Endothelial cell of umbilical vein (primary cell): ENCODE results near the gene TOX2. TPM values are rescaled to one million over a fixed set of nuclear protein-coding genes. Genes with fewer than 3 reads are reported as not detected.

Experiments used
- BruUV-seq: library from RNA; stranded (reverse); fragments of 400-500 nt; replicated peaks from 2 replicates; lab custom pipeline; 2021; lab: Mats Ljungman, UMichigan
- CTCF ChIA-PET: fragments of 300-600, 350-600 bp; sonication (Branson Sonifier 250); formaldehyde crosslinking; loops from one replicate; lab custom pipeline; 2021; ENCODE audit warnings: antibody characterized with exemption, inconsistent platforms; lab: Charles Lee
- POLR2A ChIA-PET: fragments of 300-600, 350-600 bp; sonication (Branson Sonifier 250); formaldehyde crosslinking; loops from one replicate; lab custom pipeline; 2021; ENCODE audit warnings: antibody characterized with exemption, inconsistent platforms; lab: Charles Lee
- DNase-seq: peaks from one replicate; pipeline ENCODE4 v3.0.0-alpha.2; 2011; ENCODE audit warnings: low read depth, low spot score
- FAIRE-seq: peaks from 2 replicates; lab custom pipeline; 2011; peaks lifted over from hg19 to GRCh38; lab: Jason Lieb, UNC
- H2AFZ ChIP-seq: 2 replicates; pipeline ENCODE4 v1.6.0; 2012; ENCODE audit warnings: low read depth, low read length, control low read depth, inconsistent platforms
- H3K27ac ChIP-seq: 2 replicates; pipeline ENCODE4 v1.5.1; 2011; ENCODE audit warnings: low read depth, mild to moderate bottlenecking, control low read depth, low read length, moderate library complexity; ENCODE audit not compliant: insufficient read depth
- H3K27me3 ChIP-seq, 2 experiments: 2 replicates each; pipeline versions ENCODE4 v1.6.0 to v1.6.1; 2011; ENCODE audit warnings: low read length in 2 of 2, mixed read lengths in 1 of 2; ENCODE audit not compliant: control insufficient read depth in 2 of 2, insufficient read depth in 2 of 2
- H3K36me3 ChIP-seq, 2 experiments: 2 replicates in 1 of 2; 3 replicates in 1 of 2; pipeline ENCODE4 v1.5.1; 2011; ENCODE audit warnings: low read length in 2 of 2, mild to moderate bottlenecking in 1 of 2, moderate library complexity in 1 of 2; ENCODE audit not compliant: control insufficient read depth in 2 of 2, insufficient read depth in 2 of 2; ENCODE audit errors: extremely low read depth in 1 of 2
- H3K4me1 ChIP-seq: 3 replicates; pipeline ENCODE4 v1.5.1; 2011; ENCODE audit warnings: mild to moderate bottlenecking, low read length; ENCODE audit not compliant: control insufficient read depth, insufficient read depth; ENCODE audit errors: extremely low read depth
- H3K4me2 ChIP-seq: 2 replicates; pipeline ENCODE4 v1.6.1; 2011; ENCODE audit warnings: low read length, control low read depth, mixed read lengths; ENCODE audit not compliant: insufficient read depth
- H3K4me3 ChIP-seq, 3 experiments: fragments of 200-600 bp in 1 of 3; sonication (generic), shearing (Covaris generic) in 1 of 3; replicated peaks in 1 of 3; 2 replicates each; pipeline ENCODE4 v1.5.1; 2011 to 2016; ENCODE audit warnings: control low read depth in 3 of 3, low read length in 3 of 3, mild to moderate bottlenecking in 2 of 3, inconsistent platforms in 1 of 3, low read depth in 1 of 3, moderate library complexity in 1 of 3; ENCODE audit not compliant: insufficient read depth in 1 of 3
- H3K79me2 ChIP-seq: 2 replicates; pipeline ENCODE4 v1.6.0; 2012; ENCODE audit warnings: low read length, inconsistent platforms; ENCODE audit not compliant: control insufficient read depth, insufficient read depth
- H3K9ac ChIP-seq: replicated peaks from 2 replicates; pipeline ENCODE3; 2011; ENCODE audit warnings: low read length, control low read depth; ENCODE audit not compliant: insufficient read depth; ENCODE audit errors: extremely low read depth
- H3K9me1 ChIP-seq: replicated peaks from 3 replicates; pipeline ENCODE4 v1.6.0; 2011; ENCODE audit warnings: mild to moderate bottlenecking, low read length; ENCODE audit not compliant: control insufficient read depth, insufficient read depth; ENCODE audit errors: extremely low read depth
- H3K9me3 ChIP-seq: replicated peaks from 2 replicates; pipeline ENCODE4 v1.5.1; 2012; ENCODE audit warnings: low read length, inconsistent platforms; ENCODE audit not compliant: control insufficient read depth, insufficient read depth
- H4K20me1 ChIP-seq: replicated peaks from 2 replicates; pipeline ENCODE3; 2011; ENCODE audit warnings: mild to moderate bottlenecking, low read length; ENCODE audit not compliant: control insufficient read depth, insufficient read depth; ENCODE audit errors: extremely low read depth
- CTCF ChIP-seq, 2 donors: IDR thresholded peaks; 1 replicate in 1 of 2; 2 replicates in 1 of 2; pipeline ENCODE4 v1.5.1; 2011; ENCODE audit warnings: low read length in 2 of 2, mild to moderate bottlenecking in 2 of 2, moderate library complexity in 2 of 2, control low read depth in 1 of 2, inconsistent platforms in 1 of 2, low read depth in 1 of 2; ENCODE audit not compliant: insufficient read depth in 1 of 2; ENCODE audit errors: extremely low read depth in 1 of 2
- EZH2 ChIP-seq: IDR thresholded peaks from 2 replicates; pipeline ENCODE4 v1.6.1; 2012; ENCODE audit warnings: borderline replicate concordance, low read depth, mild to moderate bottlenecking, moderate library complexity, low read length, inconsistent platforms; ENCODE audit not compliant: severe bottlenecking
- FOS ChIP-seq: IDR thresholded peaks from 2 replicates; pipeline ENCODE4 v1.6.1; 2011; ENCODE audit warnings: mild to moderate bottlenecking, low read length, moderate library complexity, borderline replicate concordance; ENCODE audit not compliant: insufficient read depth
- GATA2 ChIP-seq: IDR thresholded peaks from 2 replicates; pipeline ENCODE4 v1.7.0; 2011; ENCODE audit warnings: low read depth, mild to moderate bottlenecking, moderate library complexity, mixed read lengths, low read length; ENCODE audit not compliant: insufficient read length, insufficient read depth
- JUN ChIP-seq: IDR thresholded peaks from 2 replicates; pipeline ENCODE4 v1.6.1; 2011; ENCODE audit warnings: borderline replicate concordance, low read depth; ENCODE audit not compliant: insufficient read length, insufficient read depth
- MAX ChIP-seq: IDR thresholded peaks from 2 replicates; pipeline ENCODE4 v1.6.1; 2011; ENCODE audit not compliant: insufficient read depth, insufficient read length
- MYC ChIP-seq: IDR thresholded peaks from one replicate; pipeline ENCODE4 v1.6.1; 2011; ENCODE audit warnings: mild to moderate bottlenecking, low read depth, low read length
- POLR2A ChIP-seq: IDR thresholded peaks from 2 replicates; pipeline ENCODE4 v1.6.1; 2012; ENCODE audit warnings: low read depth, mild to moderate bottlenecking, control low read depth, low read length
- POLR2AphosphoS5 ChIP-seq: IDR thresholded peaks from 2 replicates; pipeline ENCODE4 v1.6.1; 2012; ENCODE audit warnings: low read depth, mild to moderate bottlenecking, control low read depth, low read length, moderate library complexity; ENCODE audit not compliant: insufficient read depth
- dilution Hi-C: fragments of 300-500 bp; cut with MboI; formaldehyde crosslinking; loops from one replicate; pipeline ENCODE4 v1.15.0; 2019; ENCODE audit warnings: low sequenced_read_pairs; ENCODE audit not compliant: extremely low pct_ligation_motif_present
- intact Hi-C: fragments of 100-400 bp; cut with micrococcal nuclease; formaldehyde crosslinking; loops from one replicate; pipeline ENCODE4 v1.10.0; 2022
- polyA plus RNA-seq, 4 experiments: library from polyadenylated mRNA; depleted of rRNA in 3 of 4; stranded (reverse) in 3 of 4; unstranded in 1 of 4; fragments of >200 nt; gene quantifications; 2 replicates each; pipeline versions ENCODE4 v1.2.1 to v1.2.3, GENCODE V29; 2011 to 2012; ENCODE audit warnings: missing spikeins in 1 of 4
- total RNA-seq: library from RNA; stranded (reverse); gene quantifications from 2 replicates; pipeline ENCODE4 v1.2.3, GENCODE V29; 2021

The TOX2 gene
- total and polyA plus RNA-seq, 2 donors (not counting 3 experiments of a cell fraction or from before 2014, with no cell fraction given), result 7.0 to 18.6 TPM

GRCh38 chr20:44021186-44021585 is 106.5 kb downstream of the TOX2 start:
- no TSS peak for BruUV-seq
- dilution Hi-C loops, result no loop called here
- Histone ChIP-seq H3K9me1 (no peaks in the 10 kb centered on the region), H3K4me3 (no peak overlapping the region), H3K9ac (no peak overlapping the region), H3K27me3 (peaks cover 0 to 1% of the 10 kb centered on the region in 2 experiments), H3K4me2 (no peak overlapping the region), H3K9me3 (no peaks in the 10 kb centered on the region), H3K79me2 (no peaks in the 10 kb centered on the region), H2AFZ (no peak overlapping the region), H4K20me1 (no peaks in the 10 kb centered on the region), H3K36me3 (no peaks in the 10 kb centered on the region), H3K27ac (no peak overlapping the region), H3K4me1 (peaks cover 27% of the 10 kb centered on the region)
- ChIA-PET POLR2A (no interaction called here), CTCF (no interaction called here)
- TF ChIP-seq POLR2A (no peak), GATA2 (no peak), FOS (no peak), CTCF (IDR thresholded peaks at IDR 0.05; ENCODE audit: extremely low read depth in 1 of 2, insufficient read depth in 1 of 2, low read depth in 1 of 2, low read length in 2 of 2) (no peak), JUN (no peak), EZH2 (no peak), MYC (no peak), MAX (no peak), POLR2AphosphoS5 (no peak)
- intact Hi-C loops, result no loop called here
- no peak for DNase-seq
- no peak for FAIRE-seq
